Activated naive CD8-positive, alpha-beta T cell treated with anti-CD3 and anti-CD28 coated beads, Interleukin-2, amount 50 U/mL, for 24 hours (primary cell): ENCODE measurements around the gene TNFSF15.

Experiments used
- ATAC-seq: fragments of 150-1000 bp; cut with Tn5 transposase; one replicate; pipeline ENCODE4 v1.10.0; 2021
- DNase-seq: peaks from one replicate; pipeline ENCODE4 v3.0.0; 2021
- H3K27ac Mint-ChIP-seq: one replicate; pipeline ENCODE4 v1.8.0; 2021; ENCODE audit warnings: mild to moderate bottlenecking, mixed read lengths
- H3K27me3 Mint-ChIP-seq: one replicate; pipeline ENCODE4 v1.8.0; 2021; ENCODE audit warnings: mixed read lengths
- H3K36me3 Mint-ChIP-seq: one replicate; pipeline ENCODE4 v1.8.0; 2021; ENCODE audit warnings: low read depth, mixed read lengths
- H3K4me1 Mint-ChIP-seq: one replicate; pipeline ENCODE4 v1.8.0; 2021; ENCODE audit warnings: mixed read lengths
- H3K4me3 Mint-ChIP-seq: one replicate; pipeline ENCODE4 v1.8.0; 2021; ENCODE audit warnings: mild to moderate bottlenecking, moderate library complexity, mixed read lengths
- H3K9me3 Mint-ChIP-seq: one replicate; pipeline ENCODE4 v1.8.0; 2021; ENCODE audit warnings: mixed read lengths

TNFSF15 gene

GRCh38 chr9:114787781-114788498 lies 17.9 kb downstream of the TNFSF15 start:
- Mint-ChIP-seq H3K27me3 (no peaks in the 10 kb centered on the region), H3K9me3 (no peaks in the 10 kb centered on the region), H3K27ac (no peak overlapping the region), H3K4me3 (no peak overlapping the region), H3K36me3 (no peaks in the 10 kb centered on the region), H3K4me1 (peaks cover 17% of the 10 kb centered on the region)
- ATAC-seq (no peak), DNase-seq (no peak)

- Mint-ChIP-seq H3K9me3 (no peaks in the 10 kb centered on the region), H3K27me3 (no peaks in the 10 kb centered on the region), H3K4me3 (no peak overlapping the region), H3K27ac (no peak overlapping the region), H3K4me1 (peaks cover 17% of the 10 kb centered on the region), H3K36me3 (no peaks in the 10 kb centered on the region)
- ATAC-seq = no peak
- DNase-seq = no peak
These were observed 18.6 kb downstream of the TNFSF15 start for GRCh38 chr9:114787214-114787613.

GRCh38 chr9:114785866-114786650 lies 19.8 kb downstream of the TNFSF15 start:
- Mint-ChIP-seq H3K9me3 (peaks cover 4% of the 10 kb centered on the region), H3K4me1 (peaks cover 13% of the 10 kb centered on the region), H3K27me3 (peaks cover 3% of the 10 kb centered on the region), H3K36me3 (no peaks in the 10 kb centered on the region), H3K27ac (no peak overlapping the region), H3K4me3 (no peak overlapping the region)
- ATAC-seq (no peak), DNase-seq (no peak)

- peaks cover 4% of the 10 kb centered on the region for H3K9me3 Mint-ChIP-seq
- peaks cover 3% of the 10 kb centered on the region for H3K27me3 Mint-ChIP-seq
- no peaks in the 10 kb centered on the region for H3K36me3 Mint-ChIP-seq
- H3K27ac Mint-ChIP-seq = peak overlapping the region; percentile 29
- no peak for ATAC-seq
- H3K4me1 Mint-ChIP-seq = peaks cover 13% of the 10 kb centered on the region
- H3K4me3 Mint-ChIP-seq = no peak overlapping the region
- no peak for DNase-seq
These were observed 21.0 kb downstream of the TNFSF15 start for GRCh38 chr9:114784721-114785279.

- Mint-ChIP-seq H3K27me3 (peaks cover 6% of the 10 kb centered on the region), H3K36me3 (peaks cover 2% of the 10 kb centered on the region), H3K9me3 (peaks cover 4% of the 10 kb centered on the region), H3K27ac (no peak overlapping the region), H3K4me1 (peaks cover 19% of the 10 kb centered on the region), H3K4me3 (no peak overlapping the region)
- no peak for DNase-seq
- ATAC-seq = no peak
These were observed 23.3 kb downstream of the TNFSF15 start for GRCh38 chr9:114782586-114782985.

GRCh38 chr9:114779352-114779845 lies 26.4 kb downstream of the TNFSF15 start:
- no peak overlapping the region for H3K27ac Mint-ChIP-seq
- peaks cover 2% of the 10 kb centered on the region for H3K36me3 Mint-ChIP-seq
- DNase-seq (no peak), ATAC-seq (no peak)
- H3K4me1 Mint-ChIP-seq = peaks cover 35% of the 10 kb centered on the region
- peaks cover 7% of the 10 kb centered on the region for H3K27me3 Mint-ChIP-seq
- peaks cover 4% of the 10 kb centered on the region for H3K9me3 Mint-ChIP-seq
- H3K4me3 Mint-ChIP-seq = no peak overlapping the region

- ATAC-seq = peak; percentile 94
- Mint-ChIP-seq H3K4me3 (no peak overlapping the region), H3K4me1 (peaks cover 38% of the 10 kb centered on the region)
These were observed 27.8 kb downstream of the TNFSF15 start for GRCh38 chr9:114777821-114778609.

GRCh38 chr9:114776683-114777399 lies 29.0 kb downstream of the TNFSF15 start:
- peaks cover 7% of the 10 kb centered on the region for H3K27me3 Mint-ChIP-seq
- peaks cover 38% of the 10 kb centered on the region for H3K4me1 Mint-ChIP-seq
- DNase-seq (no peak), ATAC-seq (no peak)
- no peak overlapping the region for H3K27ac Mint-ChIP-seq
- H3K36me3 Mint-ChIP-seq = peaks cover 2% of the 10 kb centered on the region
- H3K9me3 Mint-ChIP-seq = peaks cover 4% of the 10 kb centered on the region
- no peak overlapping the region for H3K4me3 Mint-ChIP-seq

More at GRCh38 chr9:114777821-114778609, 27.8 kb downstream of the TNFSF15 start:
- H3K36me3 Mint-ChIP-seq = peaks cover 2% of the 10 kb centered on the region
- peaks cover 7% of the 10 kb centered on the region for H3K27me3 Mint-ChIP-seq
- peak; percentile 32 for DNase-seq
- peaks cover 4% of the 10 kb centered on the region for H3K9me3 Mint-ChIP-seq
- H3K27ac Mint-ChIP-seq = peak overlapping the region; percentile 17

- Mint-ChIP-seq H3K4me3 (no peak overlapping the region), H3K9me3 (no peaks in the 10 kb centered on the region), H3K27ac (peak overlapping the region; percentile 18), H3K27me3 (peaks cover 4% of the 10 kb centered on the region), H3K36me3 (peaks cover 2% of the 10 kb centered on the region), H3K4me1 (peaks cover 38% of the 10 kb centered on the region)
- DNase-seq (no peak), ATAC-seq (no peak)
These were observed 29.9 kb downstream of the TNFSF15 start for GRCh38 chr9:114775981-114776380.

- peaks cover 38% of the 10 kb centered on the region for H3K4me1 Mint-ChIP-seq
- no peaks in the 10 kb centered on the region for H3K9me3 Mint-ChIP-seq
- no peak overlapping the region for H3K27ac Mint-ChIP-seq
- ATAC-seq (no peak), DNase-seq (no peak)
- H3K36me3 Mint-ChIP-seq = peaks cover 2% of the 10 kb centered on the region
- peaks cover 4% of the 10 kb centered on the region for H3K27me3 Mint-ChIP-seq
- no peak overlapping the region for H3K4me3 Mint-ChIP-seq
These were observed 30.7 kb downstream of the TNFSF15 start for GRCh38 chr9:114775121-114775520.

- no peak overlapping the region for H3K27ac Mint-ChIP-seq
- ATAC-seq (peak; percentile 16), DNase-seq (no peak)
These were observed 31.3 kb downstream of the TNFSF15 start for GRCh38 chr9:114774524-114774923.

GRCh38 chr9:114771889-114772288 lies 34.0 kb downstream of the TNFSF15 start:
- Mint-ChIP-seq H3K36me3 (no peaks in the 10 kb centered on the region), H3K27ac (no peak overlapping the region), H3K27me3 (no peaks in the 10 kb centered on the region), H3K4me1 (peaks cover 26% of the 10 kb centered on the region), H3K4me3 (no peak overlapping the region), H3K9me3 (no peaks in the 10 kb centered on the region)
- DNase-seq (no peak), ATAC-seq (no peak)

More at GRCh38 chr9:114774524-114774923, 31.3 kb downstream of the TNFSF15 start:
- Mint-ChIP-seq H3K4me3 (no peak overlapping the region), H3K4me1 (peaks cover 38% of the 10 kb centered on the region), H3K27me3 (peaks cover 4% of the 10 kb centered on the region), H3K9me3 (no peaks in the 10 kb centered on the region), H3K36me3 (peaks cover 2% of the 10 kb centered on the region)

- Mint-ChIP-seq H3K9me3 (no peaks in the 10 kb centered on the region), H3K27ac (no peak overlapping the region), H3K4me1 (peaks cover 19% of the 10 kb centered on the region), H3K27me3 (no peaks in the 10 kb centered on the region), H3K4me3 (no peak overlapping the region), H3K36me3 (no peaks in the 10 kb centered on the region)
- DNase-seq (no peak), ATAC-seq (no peak)
These were observed 34.8 kb downstream of the TNFSF15 start for GRCh38 chr9:114770991-114771390.

GRCh38 chr9:114769624-114770023 lies 36.2 kb downstream of the TNFSF15 start:
- Mint-ChIP-seq H3K27ac (no peak overlapping the region), H3K9me3 (no peaks in the 10 kb centered on the region), H3K27me3 (no peaks in the 10 kb centered on the region), H3K4me1 (peaks cover 6% of the 10 kb centered on the region), H3K4me3 (no peak overlapping the region), H3K36me3 (no peaks in the 10 kb centered on the region)
- ATAC-seq (no peak), DNase-seq (no peak)
